Astrocyte (in vitro differentiated cells and primary cell): ENCODE results near the gene CDH22. TPM values are rescaled to one million over a fixed set of nuclear protein-coding genes. Genes with fewer than 3 reads are reported as not detected.

Experiments used
- DNase-seq: peaks from one replicate; pipeline ENCODE4 v3.0.0-alpha.2; 2010; ENCODE audit warnings: low read depth
- FAIRE-seq: peaks from 2 replicates; lab custom pipeline; 2011; peaks lifted over from hg19 to GRCh38; lab: Jason Lieb, UNC
- H2AFZ ChIP-seq: 2 replicates; pipeline ENCODE4 v1.6.0; 2012; ENCODE audit warnings: low read depth, low read length, inconsistent platforms
- H3K27ac ChIP-seq: 2 replicates; pipeline ENCODE4 v1.5.1; 2011; ENCODE audit warnings: low read depth, low read length, inconsistent platforms
- H3K27me3 ChIP-seq: 2 replicates; pipeline ENCODE4 v1.6.0; 2011; ENCODE audit warnings: low read length, inconsistent platforms; ENCODE audit not compliant: insufficient read depth
- H3K36me3 ChIP-seq: 2 replicates; pipeline ENCODE4 v1.5.1; 2011; ENCODE audit warnings: low read length, inconsistent platforms; ENCODE audit not compliant: insufficient read depth
- H3K4me1 ChIP-seq: 2 replicates; pipeline ENCODE4 v1.5.1; 2011; ENCODE audit warnings: low read length, inconsistent platforms; ENCODE audit not compliant: insufficient read depth
- H3K4me2 ChIP-seq: 2 replicates; pipeline ENCODE4 v1.6.0; 2012; ENCODE audit warnings: low read length, inconsistent platforms
- H3K4me3 ChIP-seq: 2 replicates; pipeline ENCODE4 v1.5.1; 2011; ENCODE audit warnings: low read depth, mild to moderate bottlenecking, low read length, inconsistent platforms; ENCODE audit not compliant: insufficient read depth
- H3K79me2 ChIP-seq: 2 replicates; pipeline ENCODE4 v1.6.0; 2012; ENCODE audit warnings: mild to moderate bottlenecking, low read length, inconsistent platforms; ENCODE audit not compliant: insufficient read depth
- H3K9ac ChIP-seq: 2 replicates; pipeline ENCODE4 v1.6.0; 2012; ENCODE audit warnings: mild to moderate bottlenecking, low read length, inconsistent platforms
- H3K9me3 ChIP-seq: 2 replicates; pipeline ENCODE4 v1.5.1; 2012; ENCODE audit warnings: low read depth, mild to moderate bottlenecking, low read length, inconsistent platforms; ENCODE audit not compliant: insufficient read depth
- H4K20me1 ChIP-seq: 2 replicates; pipeline ENCODE4 v1.6.0; 2012; ENCODE audit warnings: low read length, inconsistent platforms; ENCODE audit not compliant: insufficient read depth
- H3K27ac Mint-ChIP-seq: one replicate; pipeline ENCODE4 v1.8.0; 2021; ENCODE audit warnings: mild to moderate bottlenecking, mixed read lengths; ENCODE audit not compliant: unreplicated experiment
- H3K27me3 Mint-ChIP-seq: one replicate; pipeline ENCODE4 v1.8.0; 2021; ENCODE audit warnings: low read depth, mixed read lengths; ENCODE audit not compliant: unreplicated experiment
- H3K36me3 Mint-ChIP-seq: one replicate; pipeline ENCODE4 v1.8.0; 2021; ENCODE audit warnings: low read depth, mixed read lengths; ENCODE audit not compliant: unreplicated experiment
- H3K4me1 Mint-ChIP-seq: one replicate; pipeline ENCODE4 v1.8.0; 2021; ENCODE audit warnings: low read depth, mixed read lengths; ENCODE audit not compliant: unreplicated experiment
- H3K4me3 Mint-ChIP-seq: one replicate; pipeline ENCODE4 v1.8.0; 2021; ENCODE audit warnings: mild to moderate bottlenecking, moderate library complexity, mixed read lengths; ENCODE audit not compliant: unreplicated experiment
- H3K9me3 Mint-ChIP-seq: one replicate; pipeline ENCODE4 v1.8.0; 2021; ENCODE audit warnings: mild to moderate bottlenecking, mixed read lengths; ENCODE audit not compliant: unreplicated experiment
- CTCF ChIP-seq: IDR thresholded peaks from 2 replicates; pipeline ENCODE4 v1.5.1; 2011; ENCODE audit warnings: low read depth, mild to moderate bottlenecking, inconsistent platforms, low read length, moderate library complexity; ENCODE audit not compliant: insufficient read depth
- EZH2 ChIP-seq: IDR thresholded peaks from 2 replicates; pipeline ENCODE4 v1.6.1; 2012; ENCODE audit warnings: mild to moderate bottlenecking, low read length, inconsistent platforms; ENCODE audit not compliant: insufficient read depth
- total RNA-seq: library from RNA; stranded (reverse); gene quantifications from 2 replicates; pipeline ENCODE4 v1.2.1, GENCODE V29; 2021

Gene CDH22
- total RNA-seq, 1 donor from 2014 or later, result not detected

- H3K4me1 Mint-ChIP-seq, result peaks cover 29% of the 10 kb centered on the region
- Histone ChIP-seq H3K36me3 (no peaks in the 10 kb centered on the region), H3K4me3 (no peak overlapping the region), H3K9me3 (no peaks in the 10 kb centered on the region), H4K20me1 (no peaks in the 10 kb centered on the region), H3K9ac (peak overlapping the region; percentile 84), H3K27ac (no peak overlapping the region), H3K79me2 (no peaks in the 10 kb centered on the region), H3K4me2 (no peak overlapping the region), H3K4me1 (peaks cover 23% of the 10 kb centered on the region), H3K27me3 (peaks cover 10% of the 10 kb centered on the region), H2AFZ (no peak overlapping the region)
- no peak for DNase-seq
- peak overlapping the region; percentile 20 for H3K4me3 Mint-ChIP-seq
- H3K9me3 Mint-ChIP-seq, result peaks cover 3% of the 10 kb centered on the region
- H3K27ac Mint-ChIP-seq, result no peak overlapping the region
- no peak for TF ChIP-seq EZH2
- peak; percentile 51 for TF ChIP-seq CTCF
- H3K36me3 Mint-ChIP-seq, result peaks cover 11% of the 10 kb centered on the region
- FAIRE-seq, result no peak
- H3K27me3 Mint-ChIP-seq, result peaks cover 4% of the 10 kb centered on the region
Observed at GRCh38 chr20:46349035-46349741, 40.9 kb upstream of the CDH22 start.

- Mint-ChIP-seq H3K4me1 (peaks cover 29% of the 10 kb centered on the region), H3K27me3 (peaks cover 5% of the 10 kb centered on the region), H3K36me3 (peaks cover 11% of the 10 kb centered on the region), H3K27ac (no peak overlapping the region), H3K9me3 (peaks cover 3% of the 10 kb centered on the region), H3K4me3 (no peak overlapping the region)
- Histone ChIP-seq H3K4me1 (peaks cover 23% of the 10 kb centered on the region), H3K27me3 (peaks cover 19% of the 10 kb centered on the region), H3K9ac (no peak overlapping the region), H4K20me1 (no peaks in the 10 kb centered on the region), H3K4me2 (no peak overlapping the region), H3K36me3 (no peaks in the 10 kb centered on the region), H3K4me3 (no peak overlapping the region), H2AFZ (no peak overlapping the region), H3K79me2 (no peaks in the 10 kb centered on the region), H3K9me3 (no peaks in the 10 kb centered on the region), H3K27ac (no peak overlapping the region)
- DNase-seq (no peak), FAIRE-seq (no peak)
- TF ChIP-seq CTCF, result no peak
- TF ChIP-seq EZH2, result no peak
Observed at GRCh38 chr20:46347841-46348803, 39.8 kb upstream of the CDH22 start.
